ENCODE measurements around the gene MAN1B1.

MAN1B1 gene

GRCh38 chr9:137065336-137065967, 21.3 kb upstream of the MAN1B1 start:
- no peak overlapping the region for H3K27ac ChIP-seq (ENCODE audit: poor library complexity, severe bottlenecking)
- no peak for ATAC-seq (ENCODE audit: low read depth)
- H3K9me3 ChIP-seq (ENCODE audit: severe bottlenecking) = no peaks in the 10 kb centered on the region
- no peak for DNase-seq (ENCODE audit: low spot score)
- TF ChIP-seq CTCF (IDR thresholded peaks at IDR 0.05; ENCODE audit: poor library complexity, severe bottlenecking) = no peak
- H3K4me1 ChIP-seq (ENCODE audit: insufficient read depth, poor library complexity, severe bottlenecking) = peaks cover 9% of the 10 kb centered on the region
- no peak overlapping the region for H3K4me3 ChIP-seq (ENCODE audit: severe bottlenecking)
- no peaks in the 10 kb centered on the region for H3K27me3 ChIP-seq (ENCODE audit: insufficient read depth, poor library complexity, severe bottlenecking)
- H3K36me3 ChIP-seq (ENCODE audit: low read depth) = no peaks in the 10 kb centered on the region

- no peak for TF ChIP-seq CTCF (IDR thresholded peaks at IDR 0.05; ENCODE audit: poor library complexity, severe bottlenecking)
- no peak overlapping the region for H3K4me3 ChIP-seq (ENCODE audit: severe bottlenecking)
- H3K27me3 ChIP-seq (ENCODE audit: insufficient read depth, poor library complexity, severe bottlenecking) = no peaks in the 10 kb centered on the region
- DNase-seq (ENCODE audit: low spot score) (no peak), ATAC-seq (ENCODE audit: low read depth) (no peak)
- H3K27ac ChIP-seq (ENCODE audit: poor library complexity, severe bottlenecking) = no peak overlapping the region
- H3K4me1 ChIP-seq (ENCODE audit: insufficient read depth, poor library complexity, severe bottlenecking) = peaks cover 9% of the 10 kb centered on the region
- H3K36me3 ChIP-seq (ENCODE audit: low read depth) = no peaks in the 10 kb centered on the region
- H3K9me3 ChIP-seq (ENCODE audit: severe bottlenecking) = no peaks in the 10 kb centered on the region
Observed at GRCh38 chr9:137066096-137066861, 20.5 kb upstream of the MAN1B1 start.

- DNase-seq (ENCODE audit: low spot score) (no peak), ATAC-seq (ENCODE audit: low read depth) (peak; percentile 38)
- Histone ChIP-seq H3K27ac (ENCODE audit: poor library complexity, severe bottlenecking) (no peak overlapping the region), H3K36me3 (ENCODE audit: low read depth) (no peaks in the 10 kb centered on the region), H3K4me3 (ENCODE audit: severe bottlenecking) (no peak overlapping the region), H3K9me3 (ENCODE audit: severe bottlenecking) (no peaks in the 10 kb centered on the region), H3K4me1 (ENCODE audit: insufficient read depth, poor library complexity, severe bottlenecking) (no peaks in the 10 kb centered on the region), H3K27me3 (ENCODE audit: insufficient read depth, poor library complexity, severe bottlenecking) (no peaks in the 10 kb centered on the region)
- TF ChIP-seq CTCF (IDR thresholded peaks at IDR 0.05; ENCODE audit: poor library complexity, severe bottlenecking) = peak; percentile 83
Observed at GRCh38 chr9:137067860-137068538, 18.8 kb upstream of the MAN1B1 start.

GRCh38 chr9:137068539-137069507, 18.0 kb upstream of the MAN1B1 start:
- H3K4me1 ChIP-seq (ENCODE audit: insufficient read depth, poor library complexity, severe bottlenecking) = no peaks in the 10 kb centered on the region
- TF ChIP-seq CTCF (IDR thresholded peaks at IDR 0.05; ENCODE audit: poor library complexity, severe bottlenecking) = no peak
- no peak overlapping the region for H3K27ac ChIP-seq (ENCODE audit: poor library complexity, severe bottlenecking)
- H3K36me3 ChIP-seq (ENCODE audit: low read depth) = no peaks in the 10 kb centered on the region
- DNase-seq (ENCODE audit: low spot score) (no peak), ATAC-seq (ENCODE audit: low read depth) (no peak)
- no peaks in the 10 kb centered on the region for H3K9me3 ChIP-seq (ENCODE audit: severe bottlenecking)
- H3K4me3 ChIP-seq (ENCODE audit: severe bottlenecking) = peak overlapping the region; percentile 90
- H3K27me3 ChIP-seq (ENCODE audit: insufficient read depth, poor library complexity, severe bottlenecking) = no peaks in the 10 kb centered on the region
